Thymus (tissue), 11 donors: ENCODE data around the gene SLC6A19. TPM values are rescaled to one million over a fixed set of nuclear protein-coding genes. Genes with fewer than 3 reads are reported as not detected.

Experiments used
- DNase-seq, 9 donors: peaks; one replicate each; pipeline ENCODE4 v3.0.0-alpha.2; 2013; ENCODE audit warnings: low spot score in 9 of 9, low read depth in 6 of 9, missing footprints in 1 of 9
- H3K27ac ChIP-seq, 2 donors: one replicate each; pipeline ENCODE4 v1.5.1; 2013; ENCODE audit warnings: control low read depth in 1 of 2, low read depth in 1 of 2, low read length in 1 of 2, mild to moderate bottlenecking in 1 of 2, moderate library complexity in 1 of 2
- H3K27me3 ChIP-seq, 2 donors: one replicate each; pipeline ENCODE4 v1.5.1; 2013; ENCODE audit warnings: low read length in 1 of 2; ENCODE audit not compliant: control insufficient read depth in 2 of 2, insufficient read depth in 1 of 2
- H3K36me3 ChIP-seq, 2 donors: one replicate each; pipeline ENCODE4 v1.5.1; 2013; ENCODE audit warnings: low read length in 1 of 2, mild to moderate bottlenecking in 1 of 2, moderate library complexity in 1 of 2; ENCODE audit not compliant: control insufficient read depth in 2 of 2, insufficient read depth in 2 of 2
- H3K4me1 ChIP-seq, 2 donors: one replicate each; pipeline ENCODE4 v1.5.1; 2013; ENCODE audit warnings: low read length in 2 of 2; ENCODE audit not compliant: control insufficient read depth in 2 of 2, insufficient read depth in 2 of 2
- H3K4me3 ChIP-seq, 2 donors: one replicate each; pipeline ENCODE4 v1.5.1; 2013; ENCODE audit warnings: low read length in 2 of 2, control low read depth in 1 of 2, mild to moderate bottlenecking in 1 of 2
- H3K9me3 ChIP-seq, 2 donors: one replicate each; pipeline ENCODE4 v1.5.1; 2013; ENCODE audit warnings: low read length in 1 of 2, mild to moderate bottlenecking in 1 of 2; ENCODE audit not compliant: control insufficient read depth in 2 of 2, insufficient read depth in 1 of 2
- WGBS: extraction: QIAGEN DNeasy Blood & Tissue Kit; methylation state at CpG from one replicate; pipeline ENCODE4 v1.1.7; 2013; 5-methylcytosine and 5-hydroxymethylcytosine counted together
- polyA plus RNA-seq: library from polyadenylated mRNA; stranded (reverse); fragments of 200-250 nt; gene quantifications from one replicate; pipeline ENCODE4 v1.2.3, GENCODE V29; 2013
- total RNA-seq: library from RNA; stranded (reverse); fragments of 120-200 nt; gene quantifications from one replicate; pipeline ENCODE4 v1.2.4, GENCODE V29; 2013
- donor health status: healthy.

The SLC6A19 gene
- total and polyA plus RNA-seq, 2 donors = 0.09 to 0.16 TPM

GRCh38 chr5:1220831-1221230, 19.4 kb downstream of the SLC6A19 start:
- no peak overlapping the region for H3K4me3 ChIP-seq
- H3K36me3 ChIP-seq = no peaks in the 10 kb centered on the region
- H3K9me3 ChIP-seq = peaks cover 0 to 7% of the 10 kb centered on the region in 2 donors
- peaks cover 8 to 12% of the 10 kb centered on the region in 2 donors for H3K4me1 ChIP-seq
- no peak for DNase-seq
- WGBS = 97% methylated on average over 19 of the region's 19 CpGs
- no peak overlapping the region for H3K27ac ChIP-seq
- peaks cover 0 to 8% of the 10 kb centered on the region in 2 donors for H3K27me3 ChIP-seq

GRCh38 chr5:1221721-1222120, 20.3 kb downstream of the SLC6A19 start:
- WGBS = 96% methylated on average over 10 of the region's 10 CpGs
- peaks cover 0 to 16% of the 10 kb centered on the region in 2 donors for H3K27me3 ChIP-seq
- H3K4me1 ChIP-seq = peaks cover 8 to 12% of the 10 kb centered on the region in 2 donors
- H3K36me3 ChIP-seq = no peaks in the 10 kb centered on the region
- no peaks in the 10 kb centered on the region for H3K9me3 ChIP-seq
- no peak overlapping the region for H3K27ac ChIP-seq
- H3K4me3 ChIP-seq = no peak overlapping the region
- DNase-seq = no peak

- no peaks in the 10 kb centered on the region for H3K36me3 ChIP-seq
- H3K4me1 ChIP-seq = peaks cover 8 to 12% of the 10 kb centered on the region in 2 donors
- no peaks in the 10 kb centered on the region for H3K9me3 ChIP-seq
- no peak overlapping the region for H3K4me3 ChIP-seq
- no peak for DNase-seq
- H3K27me3 ChIP-seq = peaks cover 0 to 18% of the 10 kb centered on the region in 2 donors
- H3K27ac ChIP-seq = no peak overlapping the region
- 98% methylated on average over 9 of the region's 9 CpGs for WGBS
Observed at GRCh38 chr5:1222147-1222546, 20.8 kb downstream of the SLC6A19 start.

GRCh38 chr5:1222621-1223277, 21.4 kb downstream of the SLC6A19 start:
- Histone ChIP-seq H3K4me3 (no peak overlapping the region), H3K27me3 (peaks cover 0 to 19% of the 10 kb centered on the region in 2 donors), H3K27ac (no peak overlapping the region), H3K36me3 (no peaks in the 10 kb centered on the region), H3K9me3 (no peaks in the 10 kb centered on the region), H3K4me1 (peaks cover 8 to 9% of the 10 kb centered on the region in 2 donors)
- DNase-seq = no peak
- 94% methylated on average over 27 of the region's 27 CpGs for WGBS

GRCh38 chr5:1223278-1223670, 21.9 kb downstream of the SLC6A19 start:
- Histone ChIP-seq H3K27ac (no peak overlapping the region), H3K4me1 (peaks cover 8 to 9% of the 10 kb centered on the region in 2 donors), H3K36me3 (no peaks in the 10 kb centered on the region), H3K4me3 (no peak overlapping the region), H3K27me3 (peaks cover 0 to 23% of the 10 kb centered on the region in 2 donors), H3K9me3 (peaks cover 0 to 2% of the 10 kb centered on the region in 2 donors)
- no peak for DNase-seq
- WGBS = 95% methylated on average over 12 of the region's 12 CpGs

- no peak for DNase-seq
- no peak overlapping the region for H3K4me3 ChIP-seq
- H3K9me3 ChIP-seq = peaks cover 0 to 5% of the 10 kb centered on the region in 2 donors
- peaks cover 20 to 21% of the 10 kb centered on the region in 2 donors for H3K4me1 ChIP-seq
- H3K27me3 ChIP-seq = peaks cover 0 to 32% of the 10 kb centered on the region in 2 donors
- H3K27ac ChIP-seq = no peak overlapping the region
- no peaks in the 10 kb centered on the region for H3K36me3 ChIP-seq
- WGBS = 93% methylated on average over 15 of the region's 15 CpGs
Observed at GRCh38 chr5:1224631-1225030, 23.2 kb downstream of the SLC6A19 start.

- Histone ChIP-seq H3K9me3 (peaks cover 0 to 5% of the 10 kb centered on the region in 2 donors), H3K4me3 (no peak within 1 kb of the TSS), H3K27me3 (peaks cover 0 to 33% of the 10 kb centered on the region in 2 donors), H3K4me1 (peaks cover 24 to 26% of the 10 kb centered on the region in 2 donors), H3K27ac (no peak within 1 kb of the TSS), H3K36me3 (no peaks in the 10 kb centered on the region)
- no peak for DNase-seq
- 85% methylated on average over 11 of the region's 11 CpGs for WGBS
Observed at GRCh38 chr5:1225081-1225480, 23.7 kb downstream of the SLC6A19 start, which contains the start of gene SLC6A18. TSS of gene SLC6A18 (plus strand) at chr5:1225381. CDS start at chr5:1225478, 97 bp downstream.

GRCh38 chr5:1226231-1226630, 24.8 kb downstream of the SLC6A19 start:
- no peaks in the 10 kb centered on the region for H3K36me3 ChIP-seq
- no peak overlapping the region for H3K4me3 ChIP-seq
- H3K4me1 ChIP-seq = peaks cover 32 to 36% of the 10 kb centered on the region in 2 donors
- WGBS = 90% methylated on average over 12 of the region's 12 CpGs
- no peak for DNase-seq
- peaks cover 0 to 38% of the 10 kb centered on the region in 2 donors for H3K27me3 ChIP-seq
- no peak overlapping the region for H3K27ac ChIP-seq
- peaks cover 1 to 5% of the 10 kb centered on the region in 2 donors for H3K9me3 ChIP-seq

GRCh38 chr5:1226839-1227581, 25.6 kb downstream of the SLC6A19 start:
- Histone ChIP-seq H3K4me1 (peaks cover 32 to 36% of the 10 kb centered on the region in 2 donors), H3K9me3 (peaks cover 1 to 5% of the 10 kb centered on the region in 2 donors), H3K27ac (no peak overlapping the region), H3K4me3 (no peak overlapping the region), H3K27me3 (peaks cover 0 to 38% of the 10 kb centered on the region in 2 donors), H3K36me3 (no peaks in the 10 kb centered on the region)
- no peak for DNase-seq
- 90% methylated on average over 50 of the region's 50 CpGs for WGBS
